Gastrocnemius medialis (tissue), 4 donors: ENCODE results near the gene GSTA5. TPM values are rescaled to one million over a fixed set of nuclear protein-coding genes. Genes with fewer than 3 reads are reported as not detected.

Experiments
- total RNA-seq, 4 donors: library from RNA; depleted of rRNA; stranded (reverse); fragments of >200 nt; gene quantifications; one replicate each; pipeline versions ENCODE4 v1.1.0 to v1.2.3, GENCODE V29; 2016

The GSTA5 gene
- total RNA-seq, 4 donors from 2014 or later: not detected

Other genes starting within 250 kb of the GSTA5 start
- gene TMEM14A, start 169.7 kb downstream of the GSTA5 start, total RNA-seq: 1 to 10 TPM in 2 of 4 donors, under 1 TPM in 1, not detected in 1; 0.75 to 1.8 (median 1.4) TPM
- gene GSTA2, start 77.3 kb downstream of the GSTA5 start, total RNA-seq: not detected
- under 1 TPM in 1 of 4 donors, not detected in 3; 0.27 TPM for gene GSTA1, start 37.0 kb downstream of the GSTA5 start, total RNA-seq
- not detected for gene GSTA3, start 68.9 kb upstream of the GSTA5 start, total RNA-seq
- gene GSTA4, start 154.5 kb upstream of the GSTA5 start, total RNA-seq: 10 to 100 TPM in 2 of 4 donors, 1 to 10 TPM in 2; 3.5 to 11.6 (median 10.0) TPM
- gene CILK1, start 221.0 kb upstream of the GSTA5 start, total RNA-seq: 1 to 10 TPM; 5.0 to 7.9 (median 5.8) TPM
- 10 to 100 TPM; 16.6 to 20.2 (median 19.6) TPM for gene FBXO9, start 224.6 kb upstream of the GSTA5 start, total RNA-seq